Tibial nerve (tissue), 4 donors: ENCODE data around the gene PHACTR1.

ENCODE experiments used
- CTCF ChIP-seq, 5 experiments: fragments of 200-600 bp in 3 of 5; fragments of 450-650 bp in 2 of 5; sonication (generic) in 3 of 5; IDR thresholded peaks; one replicate each; pipeline ENCODE4 v1.5.1; 2016 to 2019; ENCODE audit warnings: antibody characterized with exemption in 5 of 5, mild to moderate bottlenecking in 3 of 5, moderate library complexity in 2 of 5
- EP300 ChIP-seq, 2 donors: sonication (generic); formaldehyde crosslinking; IDR thresholded peaks; one replicate each; pipeline ENCODE4 v1.6.1; 2017; ENCODE audit warnings: antibody characterized with exemption in 2 of 2, mild to moderate bottlenecking in 1 of 2

GRCh38 chr6:12976366-12976765 lies 259.8 kb downstream of the PHACTR1 start:
- TF ChIP-seq CTCF (IDR thresholded peaks at IDR 0.05): no peak
- TF ChIP-seq EP300 (IDR thresholded peaks at IDR 0.05): no peak
